B cell (primary cell): Measurements from ENCODE around the gene LASP1. TPM values are rescaled to one million over a fixed set of nuclear protein-coding genes. Genes with fewer than 3 reads are reported as not detected.

Experiments
- ATAC-seq: fragments of 200-7000 bp; cut with Tn5 transposase; one replicate; pipeline ENCODE4 v1.10.0; 2021; ENCODE audit warnings: low read depth, mild to moderate bottlenecking, moderate number of reproducible peaks, moderate library complexity
- CTCF ChIA-PET: fragments of 350-600 bp; sonication (Branson Sonifier 250); formaldehyde crosslinking; loops from one replicate; lab custom pipeline; 2021; ENCODE audit warnings: antibody characterized with exemption, inconsistent platforms; lab: Charles Lee
- POLR2A ChIA-PET: fragments of 350-600 bp; sonication (Branson Sonifier 250); formaldehyde crosslinking; loops from one replicate; lab custom pipeline; 2021; ENCODE audit warnings: antibody characterized with exemption; lab: Charles Lee
- DNase-seq: peaks from one replicate; pipeline ENCODE4 v3.0.0; 2013
- H2AFZ ChIP-seq: 2 replicates; pipeline ENCODE4 v1.6.1; 2012; ENCODE audit warnings: mild to moderate bottlenecking, low read depth, low read length; ENCODE audit not compliant: insufficient read depth, poor library complexity, severe bottlenecking
- H3K27ac ChIP-seq, 2 donors: 1 replicate in 1 of 2; 2 replicates in 1 of 2; pipeline ENCODE4 v1.5.1; 2012 to 2013; ENCODE audit warnings: low read length in 2 of 2, mild to moderate bottlenecking in 2 of 2, moderate library complexity in 1 of 2
- H3K27me3 ChIP-seq, 4 experiments: fragments of 200-600 bp in 1 of 4; sonication (generic) in 1 of 4; replicated peaks in 1 of 4; 1 replicate in 2 of 4; 2 replicates in 2 of 4; pipeline versions ENCODE4 v1.6.1 to v1.7.0; 2013 to 2016; ENCODE audit warnings: low read length in 3 of 4, mild to moderate bottlenecking in 2 of 4, mixed read lengths in 1 of 4, moderate library complexity in 1 of 4; ENCODE audit not compliant: insufficient read depth in 4 of 4, control insufficient read depth in 3 of 4; ENCODE audit errors: control extremely low read depth in 1 of 4
- H3K36me3 ChIP-seq, 2 experiments: replicated peaks in 1 of 2; 1 replicate in 1 of 2; 2 replicates in 1 of 2; pipeline versions ENCODE4 v1.6.1 to v1.7.1; 2013; ENCODE audit warnings: low read length in 1 of 2; ENCODE audit not compliant: insufficient read depth in 2 of 2, control insufficient read depth in 1 of 2; ENCODE audit errors: control extremely low read depth in 1 of 2, extremely low read depth in 1 of 2
- H3K4me1 ChIP-seq, 2 donors: fragments of 200-600 bp in 1 of 2; sonication (generic) in 1 of 2; 1 replicate in 1 of 2; 2 replicates in 1 of 2; pipeline versions ENCODE4 v1.5.1 to v1.6.1; 2013 to 2017; ENCODE audit warnings: low read length in 2 of 2; ENCODE audit not compliant: control insufficient read depth in 2 of 2, insufficient read depth in 2 of 2
- H3K4me2 ChIP-seq: replicated peaks from 2 replicates; pipeline ENCODE3; 2012; ENCODE audit warnings: mild to moderate bottlenecking, low read depth, low read length; ENCODE audit not compliant: poor library complexity, severe bottlenecking
- H3K4me3 ChIP-seq, 5 experiments: fragments of 200-600 bp in 1 of 5; sonication (generic) in 1 of 5; 1 replicate in 3 of 5; 2 replicates in 2 of 5; pipeline versions ENCODE4 v1.5.1 to v1.7.0; 2011 to 2016; ENCODE audit warnings: low read length in 4 of 5, mild to moderate bottlenecking in 4 of 5, low read depth in 2 of 5, control low read depth in 1 of 5, moderate library complexity in 1 of 5; ENCODE audit not compliant: insufficient read depth in 1 of 5; ENCODE audit errors: control extremely low read depth in 1 of 5, extremely low read depth in 1 of 5
- H3K79me2 ChIP-seq: fragments of 200-600 bp; sonication (generic); one replicate; pipeline ENCODE4 v1.6.0; 2016; ENCODE audit warnings: low read length; ENCODE audit not compliant: control insufficient read depth, insufficient read depth
- H3K9ac ChIP-seq: fragments of 200-600 bp; sonication (generic); 2 replicates; pipeline ENCODE4 v1.6.1; 2017; ENCODE audit warnings: mild to moderate bottlenecking, low read length, moderate library complexity
- H3K9me3 ChIP-seq, 3 donors: one replicate each; pipeline versions ENCODE4 v1.6.1 to v1.7.1; 2013; ENCODE audit warnings: low read length in 2 of 3; ENCODE audit not compliant: control insufficient read depth in 2 of 3, insufficient read depth in 1 of 3; ENCODE audit errors: control extremely low read depth in 1 of 3
- H4K20me1 ChIP-seq: 2 replicates; pipeline ENCODE4 v1.6.0; 2012; ENCODE audit warnings: mild to moderate bottlenecking, low read length; ENCODE audit not compliant: insufficient read depth, control insufficient read depth, poor library complexity, severe bottlenecking
- H3K27ac Mint-ChIP-seq: one replicate; pipeline ENCODE4 v1.8.0; 2021; ENCODE audit warnings: mixed read lengths
- H3K27me3 Mint-ChIP-seq: one replicate; pipeline ENCODE4 v1.8.0; 2021; ENCODE audit warnings: mixed read lengths
- H3K4me1 Mint-ChIP-seq: one replicate; pipeline ENCODE4 v1.8.0; 2021; ENCODE audit warnings: mixed read lengths
- H3K4me3 Mint-ChIP-seq: one replicate; pipeline ENCODE4 v1.8.0; 2021; ENCODE audit warnings: mixed read lengths
- H3K9me3 Mint-ChIP-seq: one replicate; pipeline ENCODE4 v1.8.0; 2022; ENCODE audit warnings: mixed read lengths; ENCODE audit not compliant: insufficient read depth
- EZH2 ChIP-seq: IDR thresholded peaks from 2 replicates; pipeline ENCODE4 v1.6.1; 2012; ENCODE audit warnings: borderline replicate concordance, low read depth, mild to moderate bottlenecking, moderate library complexity, low read length; ENCODE audit not compliant: insufficient read depth, poor library complexity, severe bottlenecking
- WGBS: methylation state at CpG from one replicate; pipeline ENCODE4 v1.1.5; 2013; ENCODE audit warnings: missing lambda C conversion rate; ENCODE audit not compliant: insufficient coverage; 5-methylcytosine and 5-hydroxymethylcytosine counted together
- intact Hi-C: fragments of 100-400 bp; cut with micrococcal nuclease; formaldehyde crosslinking; loops from one replicate; pipeline ENCODE4 v1.10.0; 2022
- polyA plus RNA-seq: library from polyadenylated mRNA; depleted of rRNA; stranded (reverse); fragments of >200 nt; gene quantifications from 2 replicates; pipeline ENCODE4 v1.2.3, GENCODE V29; 2012
- total RNA-seq, 2 donors: library from RNA; stranded (reverse); fragments of 120-200 nt in 1 of 2; gene quantifications; 1 replicate in 1 of 2; 2 replicates in 1 of 2; pipeline versions ENCODE4 v1.2.3 to v1.2.4, GENCODE V29; 2013 to 2022
- TF ChIP-seq, protein P1 (sequence below): fragments of 200-600 bp; IDR thresholded peaks from one replicate; pipeline ENCODE4 v1.8.0; 2022; ENCODE audit warnings: antibody characterized with exemption, mild to moderate bottlenecking

The LASP1 gene
- total and polyA plus RNA-seq, 2 donors (not counting 1 experiment from before 2014, with no cell fraction given), result 51.6 to 125 TPM

- no peaks in the 10 kb centered on the region for H3K27me3 Mint-ChIP-seq
- H3K9ac ChIP-seq, result peak overlapping the region; percentile 99
- H3K27ac ChIP-seq, result peak overlapping the region; percentile 49 to 75
- no peaks in the 10 kb centered on the region for H3K9me3 ChIP-seq
- peaks cover 52 to 70% of the 10 kb centered on the region in 2 donors for H3K4me1 ChIP-seq
- ChIA-PET CTCF (interaction anchor here (1.2 to 5.5 kb wide), 8 partner anchors 18 to 293 kb away, joined by 3 to 50 read pairs (median 5); partner anchors contain the start of gene RPL23), POLR2A (interaction anchor here (0.5 to 4.7 kb wide), 4 partner anchors 8 to 51 kb away, joined by 3 to 27 read pairs (median 12); partner anchors contain the start of gene LASP1NB)
- peak overlapping the region; percentile 89 for H3K27ac Mint-ChIP-seq
- peak overlapping the region in 1 of 5 experiments; percentile 100 for H3K4me3 ChIP-seq
- H3K4me3 Mint-ChIP-seq, result peak overlapping the region; percentile 99
- H2AFZ ChIP-seq, result no peak overlapping the region
- peaks cover 69% of the 10 kb centered on the region for H3K79me2 ChIP-seq
- 78% methylated on average over 1 of the region's 5 CpGs for WGBS
- no peaks in the 10 kb centered on the region for H3K9me3 Mint-ChIP-seq
- peaks cover 0 to 14% of the 10 kb centered on the region in 2 experiments for H3K36me3 ChIP-seq
- intact Hi-C loops, result no loop called here
- H3K27me3 ChIP-seq, result no peaks in the 10 kb centered on the region
- peak overlapping the region; percentile 97 for H3K4me2 ChIP-seq
- H3K4me1 Mint-ChIP-seq, result peaks cover 72% of the 10 kb centered on the region
- DNase-seq (peak; percentile 44), ATAC-seq (no peak)
- H4K20me1 ChIP-seq, result peaks cover 68% of the 10 kb centered on the region
- TF ChIP-seq, protein P1, sequence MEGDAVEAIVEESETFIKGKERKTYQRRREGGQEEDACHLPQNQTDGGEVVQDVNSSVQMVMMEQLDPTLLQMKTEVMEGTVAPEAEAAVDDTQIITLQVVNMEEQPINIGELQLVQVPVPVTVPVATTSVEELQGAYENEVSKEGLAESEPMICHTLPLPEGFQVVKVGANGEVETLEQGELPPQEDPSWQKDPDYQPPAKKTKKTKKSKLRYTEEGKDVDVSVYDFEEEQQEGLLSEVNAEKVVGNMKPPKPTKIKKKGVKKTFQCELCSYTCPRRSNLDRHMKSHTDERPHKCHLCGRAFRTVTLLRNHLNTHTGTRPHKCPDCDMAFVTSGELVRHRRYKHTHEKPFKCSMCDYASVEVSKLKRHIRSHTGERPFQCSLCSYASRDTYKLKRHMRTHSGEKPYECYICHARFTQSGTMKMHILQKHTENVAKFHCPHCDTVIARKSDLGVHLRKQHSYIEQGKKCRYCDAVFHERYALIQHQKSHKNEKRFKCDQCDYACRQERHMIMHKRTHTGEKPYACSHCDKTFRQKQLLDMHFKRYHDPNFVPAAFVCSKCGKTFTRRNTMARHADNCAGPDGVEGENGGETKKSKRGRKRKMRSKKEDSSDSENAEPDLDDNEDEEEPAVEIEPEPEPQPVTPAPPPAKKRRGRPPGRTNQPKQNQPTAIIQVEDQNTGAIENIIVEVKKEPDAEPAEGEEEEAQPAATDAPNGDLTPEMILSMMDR, result no peak
- no peak for TF ChIP-seq EZH2
These were observed 2.2 kb downstream of the LASP1 start for GRCh38 chr17:38872027-38872511.
